ENCODE measurements around the gene ST7L. TPM values are rescaled to one million over a fixed set of nuclear protein-coding genes. Genes with fewer than 3 reads are reported as not detected.
A peak's percentile ranks its signal among the peaks of the same experiment; 100 is the strongest.

Gene ST7L
- total and polyA plus RNA-seq, 2 donors (not counting 3 experiments of a cell fraction or from before 2014, with no cell fraction given), result 12.3 to 28.4 TPM

DNA sequence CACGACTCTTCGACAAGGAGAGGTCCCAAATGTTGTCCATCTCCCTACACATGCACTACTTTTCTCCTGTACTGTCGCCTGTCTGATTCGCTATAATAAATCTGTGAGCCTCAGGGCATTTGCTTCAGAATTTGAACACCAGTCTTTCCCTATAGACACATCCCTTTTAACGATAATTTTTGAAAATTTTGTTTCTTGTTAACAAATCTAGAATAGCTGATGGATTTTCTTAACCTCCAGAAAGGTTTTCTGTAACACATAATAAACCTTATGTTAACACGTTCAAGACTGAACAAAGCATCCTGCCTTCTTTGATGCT is 1.4 kb upstream of the ST7L start:
- peaks cover 32% of the 10 kb centered on the region for H3K4me1 ChIP-seq (ENCODE audit: control insufficient read depth, extremely low read depth, insufficient read depth, low read length)
- peak overlapping the region; percentile 91 for H3K27ac ChIP-seq (ENCODE audit: insufficient read depth, low read depth, low read length)
- H3K79me2 ChIP-seq (ENCODE audit: control insufficient read depth, insufficient read depth, low read length), result peaks cover 85% of the 10 kb centered on the region
- intact Hi-C loops (cut with micrococcal nuclease) (no loop called here), dilution Hi-C loops (cut with MboI; ENCODE audit: extremely low pct_ligation_motif_present, low sequenced_read_pairs) (no loop called here)
- H3K4me3 ChIP-seq (replicated peaks in 1 of 3; ENCODE audit: insufficient read depth in 1 of 3, low read depth in 1 of 3, low read length in 3 of 3), result peak overlapping the region; percentile 94 to 98 (median 98)
- peak overlapping the region; percentile 100 for H3K9ac ChIP-seq (replicated peaks; ENCODE audit: extremely low read depth, insufficient read depth, low read length)
- H3K4me2 ChIP-seq (ENCODE audit: insufficient read depth, low read length), result peak overlapping the region; percentile 99
- POLR2A ChIA-PET, result interaction anchor here (0.6 kb wide), 2 partner anchors 165 to 179 kb away, joined by 3 to 5 read pairs; no protein-coding TSS in a partner anchor
- FAIRE-seq (peak; percentile 18), DNase-seq (ENCODE audit: low read depth, low spot score) (no peak)
- H3K9me1 ChIP-seq (replicated peaks; ENCODE audit: control insufficient read depth, extremely low read depth, insufficient read depth, low read length), result no peaks in the 10 kb centered on the region
- no peaks in the 10 kb centered on the region for H3K36me3 ChIP-seq (ENCODE audit: control insufficient read depth in 2 of 2, extremely low read depth in 1 of 2, insufficient read depth in 2 of 2, low read length in 2 of 2)
- CTCF ChIA-PET, result interaction anchor here (3.1 kb wide), 1 partner anchor 52 kb away, joined by 14 read pairs; no protein-coding TSS in a partner anchor
- H4K20me1 ChIP-seq (replicated peaks; ENCODE audit: control insufficient read depth, extremely low read depth, insufficient read depth, low read length), result peaks cover 10% of the 10 kb centered on the region
- TF ChIP-seq, protein P1, sequence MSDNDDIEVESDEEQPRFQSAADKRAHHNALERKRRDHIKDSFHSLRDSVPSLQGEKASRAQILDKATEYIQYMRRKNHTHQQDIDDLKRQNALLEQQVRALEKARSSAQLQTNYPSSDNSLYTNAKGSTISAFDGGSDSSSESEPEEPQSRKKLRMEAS (IDR thresholded peaks at IDR 0.05; ENCODE audit: insufficient read depth, insufficient read length), result no peak
- no peak for TF ChIP-seq JUN (IDR thresholded peaks at IDR 0.05; ENCODE audit: borderline replicate concordance, insufficient read depth, insufficient read length, low read depth)
- TF ChIP-seq, protein P2, sequence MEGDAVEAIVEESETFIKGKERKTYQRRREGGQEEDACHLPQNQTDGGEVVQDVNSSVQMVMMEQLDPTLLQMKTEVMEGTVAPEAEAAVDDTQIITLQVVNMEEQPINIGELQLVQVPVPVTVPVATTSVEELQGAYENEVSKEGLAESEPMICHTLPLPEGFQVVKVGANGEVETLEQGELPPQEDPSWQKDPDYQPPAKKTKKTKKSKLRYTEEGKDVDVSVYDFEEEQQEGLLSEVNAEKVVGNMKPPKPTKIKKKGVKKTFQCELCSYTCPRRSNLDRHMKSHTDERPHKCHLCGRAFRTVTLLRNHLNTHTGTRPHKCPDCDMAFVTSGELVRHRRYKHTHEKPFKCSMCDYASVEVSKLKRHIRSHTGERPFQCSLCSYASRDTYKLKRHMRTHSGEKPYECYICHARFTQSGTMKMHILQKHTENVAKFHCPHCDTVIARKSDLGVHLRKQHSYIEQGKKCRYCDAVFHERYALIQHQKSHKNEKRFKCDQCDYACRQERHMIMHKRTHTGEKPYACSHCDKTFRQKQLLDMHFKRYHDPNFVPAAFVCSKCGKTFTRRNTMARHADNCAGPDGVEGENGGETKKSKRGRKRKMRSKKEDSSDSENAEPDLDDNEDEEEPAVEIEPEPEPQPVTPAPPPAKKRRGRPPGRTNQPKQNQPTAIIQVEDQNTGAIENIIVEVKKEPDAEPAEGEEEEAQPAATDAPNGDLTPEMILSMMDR (IDR thresholded peaks at IDR 0.05; ENCODE audit: extremely low read depth in 1 of 2, insufficient read depth in 1 of 2, low read depth in 1 of 2, low read length in 2 of 2), result no peak
- TF ChIP-seq GATA2 (IDR thresholded peaks at IDR 0.05; ENCODE audit: insufficient read depth, insufficient read length, low read depth, low read length), result no peak
- no peak for TF ChIP-seq FOS (IDR thresholded peaks at IDR 0.05; ENCODE audit: borderline replicate concordance, insufficient read depth, low read length)
- TF ChIP-seq POLR2AphosphoS5 (IDR thresholded peaks at IDR 0.05; ENCODE audit: insufficient read depth, low read depth, low read length), result no peak
- TF ChIP-seq POLR2A (IDR thresholded peaks at IDR 0.05; ENCODE audit: low read depth, low read length), result no peak
- no peak for TF ChIP-seq MYC (IDR thresholded peaks at IDR 0.05; ENCODE audit: low read depth, low read length)
- TF ChIP-seq EZH2 (IDR thresholded peaks at IDR 0.05; ENCODE audit: borderline replicate concordance, low read depth, low read length, severe bottlenecking), result no peak
- no peak overlapping the region for H2AFZ ChIP-seq (ENCODE audit: low read depth, low read length)
- H3K27me3 ChIP-seq (ENCODE audit: control insufficient read depth in 2 of 2, insufficient read depth in 2 of 2, low read length in 2 of 2), result no peaks in the 10 kb centered on the region
- no peaks in the 10 kb centered on the region for H3K9me3 ChIP-seq (replicated peaks; ENCODE audit: control insufficient read depth, insufficient read depth, low read length)
- TSS peak; percentile 41 for BruUV-seq (replicated peaks)
